ENCODE measurements around the gene RNF150.

RNF150 gene

GRCh38 chr4:141028024-141028529 is 105.2 kb downstream of the RNF150 start:
- no peaks in the 10 kb centered on the region for H3K4me1 Mint-ChIP-seq
- no peaks in the 10 kb centered on the region for H3K36me3 Mint-ChIP-seq
- ATAC-seq = no peak
- no peak overlapping the region for H3K27ac Mint-ChIP-seq
- no peaks in the 10 kb centered on the region for H3K9me3 Mint-ChIP-seq
- no peak for DNase-seq (ENCODE audit: low spot score in 2 of 2)
- H3K4me3 Mint-ChIP-seq = no peak overlapping the region

DNA sequence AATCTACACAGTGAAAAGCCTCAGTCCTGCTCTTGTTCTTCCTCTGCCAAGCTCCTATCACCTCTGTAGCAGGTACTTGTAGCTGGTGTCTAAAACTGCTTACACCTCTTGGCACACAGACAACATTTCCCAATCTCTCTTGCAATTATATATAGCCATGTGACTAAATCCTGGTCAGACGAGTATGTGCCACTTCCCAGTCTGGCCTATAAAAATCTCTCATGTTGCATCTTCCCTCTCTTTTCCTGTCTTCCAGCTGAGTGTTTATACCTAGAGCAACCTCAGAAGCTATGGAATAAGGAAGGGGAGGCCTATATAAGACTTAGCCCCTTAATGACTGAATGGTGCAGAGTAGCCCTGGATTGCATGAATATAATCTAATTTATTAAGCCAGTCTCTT is 105.8 kb downstream of the RNF150 start:
- Mint-ChIP-seq H3K4me3 (no peak overlapping the region), H3K9me3 (no peaks in the 10 kb centered on the region), H3K27ac (no peak overlapping the region), H3K4me1 (no peaks in the 10 kb centered on the region), H3K36me3 (no peaks in the 10 kb centered on the region)
- no peak for DNase-seq (ENCODE audit: low spot score in 2 of 2)
- no peak for ATAC-seq

DNA sequence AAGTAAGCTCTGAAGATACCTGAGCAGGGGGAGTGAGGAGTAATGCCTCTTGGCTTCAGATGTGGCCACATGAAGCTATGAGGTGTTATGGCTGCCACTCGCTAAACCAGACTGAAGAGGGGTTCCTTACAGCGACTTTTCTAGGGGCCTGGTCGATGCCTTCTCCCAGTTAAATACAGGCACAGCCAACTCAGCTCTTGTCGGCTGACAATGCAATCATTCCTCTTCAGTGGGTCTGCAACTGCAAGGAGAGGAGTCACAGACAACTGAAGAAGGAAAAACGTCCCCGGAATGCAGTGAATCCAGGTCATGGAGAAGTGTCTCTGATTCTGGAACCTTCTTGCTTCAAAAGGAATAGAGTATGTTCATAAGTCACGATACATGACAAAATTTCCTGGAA is 106.4 kb downstream of the RNF150 start:
- Mint-ChIP-seq H3K4me1 (no peaks in the 10 kb centered on the region), H3K9me3 (no peaks in the 10 kb centered on the region), H3K36me3 (no peaks in the 10 kb centered on the region), H3K27ac (no peak overlapping the region), H3K4me3 (no peak overlapping the region)
- DNase-seq (ENCODE audit: low spot score in 2 of 2) (no peak), ATAC-seq (no peak)

- Mint-ChIP-seq H3K4me1 (no peaks in the 10 kb centered on the region), H3K27ac (no peak overlapping the region), H3K9me3 (no peaks in the 10 kb centered on the region), H3K4me3 (no peak overlapping the region), H3K36me3 (no peaks in the 10 kb centered on the region)
- DNase-seq (ENCODE audit: low spot score in 2 of 2) = no peak
- ATAC-seq = no peak
These were observed 110.2 kb downstream of the RNF150 start for GRCh38 chr4:141023051-141023450.

- no peak overlapping the region for H3K27ac Mint-ChIP-seq
- no peaks in the 10 kb centered on the region for H3K9me3 Mint-ChIP-seq
- no peaks in the 10 kb centered on the region for H3K4me1 Mint-ChIP-seq
- DNase-seq (ENCODE audit: low spot score in 2 of 2) (no peak), ATAC-seq (no peak)
- H3K36me3 Mint-ChIP-seq = no peaks in the 10 kb centered on the region
- H3K4me3 Mint-ChIP-seq = no peak overlapping the region
These were observed 111.1 kb downstream of the RNF150 start for GRCh38 chr4:141022111-141022695.

DNA sequence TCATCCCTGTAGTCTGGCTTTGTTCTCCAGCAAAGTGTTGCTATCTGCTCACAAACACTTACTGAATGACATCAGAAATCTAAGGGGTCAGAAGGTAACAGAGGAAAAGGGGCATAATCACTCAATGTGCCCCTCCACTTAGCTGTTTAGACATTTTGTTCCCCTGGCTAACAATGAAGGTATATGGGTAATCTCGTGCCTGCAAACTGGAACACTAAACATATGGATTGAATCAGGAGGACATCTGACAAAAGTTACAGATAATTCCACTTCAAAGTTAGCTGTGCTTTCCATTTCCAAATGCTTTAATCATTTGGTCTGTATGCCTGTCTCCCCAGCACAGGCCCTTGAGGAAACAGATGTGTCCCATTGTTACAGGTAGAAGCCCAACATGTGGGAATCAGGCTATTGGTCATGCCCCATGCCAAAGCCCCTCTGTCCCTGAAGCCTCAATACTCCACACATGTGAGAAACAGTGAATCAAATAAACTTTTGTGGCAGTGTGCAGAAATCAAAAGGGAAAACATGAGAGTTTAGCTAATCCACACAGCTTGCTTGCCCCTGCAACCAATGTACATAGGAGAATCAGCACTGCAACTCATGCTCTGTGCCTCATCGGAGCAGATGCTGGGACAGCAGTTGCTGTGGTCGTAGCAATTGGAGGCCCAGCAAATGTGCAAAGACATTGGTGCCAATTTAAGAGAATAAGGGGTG is 111.7 kb downstream of the RNF150 start:
- H3K27ac Mint-ChIP-seq = no peak overlapping the region
- no peaks in the 10 kb centered on the region for H3K36me3 Mint-ChIP-seq
- DNase-seq (ENCODE audit: low spot score in 2 of 2) = no peak
- no peak for ATAC-seq
- H3K4me1 Mint-ChIP-seq = no peaks in the 10 kb centered on the region
- no peaks in the 10 kb centered on the region for H3K9me3 Mint-ChIP-seq
- H3K4me3 Mint-ChIP-seq = no peak overlapping the region

- Mint-ChIP-seq H3K27ac (no peak overlapping the region), H3K9me3 (no peaks in the 10 kb centered on the region)
- no peak for DNase-seq (ENCODE audit: low spot score in 2 of 2)
These were observed 112.4 kb downstream of the RNF150 start for GRCh38 chr4:141020801-141021261.

GRCh38 chr4:141019768-141020167 is 113.5 kb downstream of the RNF150 start:
- Mint-ChIP-seq H3K27ac (no peak overlapping the region), H3K9me3 (no peaks in the 10 kb centered on the region), H3K36me3 (no peaks in the 10 kb centered on the region), H3K4me1 (no peaks in the 10 kb centered on the region), H3K4me3 (no peak overlapping the region)
- ATAC-seq (no peak), DNase-seq (ENCODE audit: low spot score in 2 of 2) (no peak)

More at GRCh38 chr4:141020801-141021261, 112.4 kb downstream of the RNF150 start:
- Mint-ChIP-seq H3K36me3 (no peaks in the 10 kb centered on the region), H3K4me1 (no peaks in the 10 kb centered on the region), H3K4me3 (no peak overlapping the region)
- ATAC-seq = no peak

DNA sequence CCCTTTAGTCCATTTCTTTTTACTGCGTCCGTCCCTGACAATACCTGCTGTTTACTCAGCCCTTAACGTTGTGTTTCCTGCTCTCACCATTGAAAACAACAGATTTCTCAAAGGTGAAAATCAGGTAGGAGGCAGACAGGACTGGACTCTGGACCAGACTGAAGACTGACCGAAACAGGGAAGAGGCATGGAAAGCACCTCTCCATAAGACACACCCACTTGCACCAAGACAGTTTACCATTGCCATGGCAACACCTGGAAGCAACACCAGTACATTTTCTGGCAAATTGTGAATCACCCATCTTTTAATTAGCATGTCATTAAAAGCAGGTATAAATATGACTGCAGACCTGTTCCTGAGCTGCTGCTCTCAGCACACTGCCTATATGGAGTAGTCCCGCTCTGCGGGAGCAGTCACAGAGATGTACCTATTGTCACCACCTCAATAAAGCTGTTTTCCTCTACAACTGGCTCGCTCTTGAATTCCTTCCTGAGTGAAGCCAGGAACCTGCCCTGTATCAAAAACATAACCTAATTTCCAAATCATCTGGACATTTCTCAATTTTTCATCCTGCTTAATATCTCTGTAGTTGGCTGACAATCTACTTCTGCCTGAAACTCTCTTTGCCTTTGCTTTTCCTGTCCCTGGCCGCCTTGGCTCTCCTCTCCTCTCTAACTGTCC is 117.0 kb downstream of the RNF150 start:
- Mint-ChIP-seq H3K9me3 (no peaks in the 10 kb centered on the region), H3K27ac (no peak overlapping the region), H3K4me1 (no peaks in the 10 kb centered on the region), H3K4me3 (no peak overlapping the region), H3K36me3 (no peaks in the 10 kb centered on the region)
- ATAC-seq = no peak
- no peak for DNase-seq (ENCODE audit: low spot score in 2 of 2)

DNA sequence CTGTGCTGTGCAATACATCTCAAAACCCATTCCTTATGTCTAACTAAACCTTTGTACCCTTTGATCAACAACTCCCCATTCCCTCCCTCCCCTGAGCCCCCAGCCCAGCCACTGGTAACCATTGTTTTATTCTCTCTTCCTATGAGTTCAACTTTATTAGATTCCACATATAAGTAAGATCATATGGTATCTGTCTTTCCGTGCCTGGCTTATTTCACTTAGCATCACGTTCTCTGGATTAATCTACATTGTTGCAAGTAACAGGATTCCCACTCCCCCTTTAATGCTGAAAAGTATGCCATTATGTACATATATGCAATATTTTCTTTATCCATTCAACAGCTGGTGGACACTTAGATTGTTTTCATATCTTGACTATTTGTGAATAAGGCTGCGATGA is 119.4 kb downstream of the RNF150 start:
- ATAC-seq (no peak), DNase-seq (ENCODE audit: low spot score in 2 of 2) (no peak)
- H3K27ac Mint-ChIP-seq = no peak overlapping the region
- H3K9me3 Mint-ChIP-seq = no peaks in the 10 kb centered on the region
- H3K4me3 Mint-ChIP-seq = no peak overlapping the region
- H3K4me1 Mint-ChIP-seq = no peaks in the 10 kb centered on the region
- no peaks in the 10 kb centered on the region for H3K36me3 Mint-ChIP-seq

- Mint-ChIP-seq H3K27ac (no peak overlapping the region), H3K4me1 (no peaks in the 10 kb centered on the region), H3K9me3 (no peaks in the 10 kb centered on the region), H3K4me3 (no peak overlapping the region), H3K36me3 (no peaks in the 10 kb centered on the region)
- DNase-seq (ENCODE audit: low spot score in 2 of 2) (no peak), ATAC-seq (no peak)
These were observed 121.4 kb downstream of the RNF150 start for GRCh38 chr4:141011901-141012315.

GRCh38 chr4:141009931-141010330 is 123.3 kb downstream of the RNF150 start:
- no peak for ATAC-seq
- Mint-ChIP-seq H3K4me1 (no peaks in the 10 kb centered on the region), H3K4me3 (no peak overlapping the region), H3K36me3 (no peaks in the 10 kb centered on the region), H3K27ac (no peak overlapping the region), H3K9me3 (peaks cover 2% of the 10 kb centered on the region)
- DNase-seq (ENCODE audit: low spot score in 2 of 2) = no peak

DNA sequence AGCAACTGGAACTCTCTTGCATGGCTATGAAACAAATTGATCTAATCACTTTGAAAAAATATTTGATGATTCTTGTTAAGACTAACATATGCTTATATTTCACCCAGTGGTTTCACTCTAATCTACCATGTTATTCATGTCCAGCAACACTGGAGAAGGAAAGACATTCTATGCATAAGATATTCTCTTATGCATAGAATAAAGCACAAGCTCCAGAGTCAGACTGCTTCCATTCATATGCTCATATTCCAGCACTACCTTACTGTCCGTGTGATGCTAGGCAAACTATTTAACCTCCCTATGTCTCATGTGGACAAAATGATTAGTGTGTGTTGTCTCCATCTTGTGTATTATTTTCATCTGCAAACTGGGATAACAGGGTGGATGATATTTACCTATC is 124.1 kb downstream of the RNF150 start:
- no peak overlapping the region for H3K27ac Mint-ChIP-seq
- no peak for ATAC-seq
- peaks cover 5% of the 10 kb centered on the region for H3K9me3 Mint-ChIP-seq
- DNase-seq (ENCODE audit: low spot score in 2 of 2) = no peak
- no peaks in the 10 kb centered on the region for H3K36me3 Mint-ChIP-seq
- no peak overlapping the region for H3K4me3 Mint-ChIP-seq
- no peaks in the 10 kb centered on the region for H3K4me1 Mint-ChIP-seq

DNA sequence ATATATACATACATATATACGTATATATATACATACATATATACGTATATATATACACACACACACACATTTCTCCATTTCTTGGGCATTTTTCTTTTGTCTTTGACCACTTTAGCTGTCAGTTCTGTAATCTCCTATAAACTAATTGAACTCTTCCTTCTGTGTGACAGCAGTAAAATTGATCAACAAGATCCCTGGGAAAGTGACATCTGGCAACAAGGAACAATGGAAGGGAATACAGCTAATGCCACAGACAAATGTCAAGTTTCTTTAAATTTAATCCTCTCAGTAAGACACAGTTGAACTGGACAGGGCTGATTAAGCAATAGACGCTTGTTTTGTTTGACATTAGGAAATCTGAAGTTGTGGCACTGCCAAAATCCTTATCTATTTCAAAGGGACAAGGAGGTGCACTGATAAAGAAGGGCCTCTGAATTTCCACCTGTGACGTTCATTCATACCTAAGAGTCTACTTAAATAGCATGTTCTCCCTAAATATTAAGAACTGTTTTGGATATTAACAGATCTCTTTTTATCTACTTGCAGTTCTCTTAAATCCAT is 126.9 kb downstream of the RNF150 start:
- Mint-ChIP-seq H3K4me3 (no peak overlapping the region), H3K4me1 (no peaks in the 10 kb centered on the region), H3K36me3 (no peaks in the 10 kb centered on the region), H3K9me3 (peaks cover 5% of the 10 kb centered on the region), H3K27ac (no peak overlapping the region)
- DNase-seq (ENCODE audit: low spot score in 2 of 2) = no peak
- ATAC-seq = no peak

DNA sequence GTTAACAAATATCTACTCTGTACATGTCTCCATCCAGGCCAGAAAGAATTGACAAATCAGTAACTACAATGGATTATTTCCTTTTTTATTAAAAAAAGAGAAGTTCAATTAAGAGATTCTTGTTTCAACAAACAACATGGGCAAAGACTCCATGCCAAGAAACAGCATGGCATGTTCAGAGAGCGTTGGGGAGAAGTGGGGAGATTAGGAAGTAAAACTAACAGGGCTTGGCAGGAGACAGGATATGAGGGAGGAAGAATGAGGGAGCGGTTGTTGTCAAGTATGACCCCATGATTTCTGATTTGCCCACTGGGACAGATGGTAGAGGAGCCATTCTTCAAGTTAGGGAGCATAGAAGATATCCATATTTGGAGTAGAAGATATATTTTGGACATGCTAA is 128.4 kb downstream of the RNF150 start:
- DNase-seq (ENCODE audit: low spot score in 2 of 2) (no peak), ATAC-seq (no peak)
- Mint-ChIP-seq H3K4me1 (no peaks in the 10 kb centered on the region), H3K4me3 (no peak overlapping the region), H3K36me3 (no peaks in the 10 kb centered on the region), H3K9me3 (peaks cover 5% of the 10 kb centered on the region), H3K27ac (no peak overlapping the region)

All from stimulated activated effector memory CD8-positive, alpha-beta T cell treated with anti-CD3 and anti-CD28 coated beads, Interleukin-12 subunit alpha, Interleukin-12 subunit beta, amount 100 ng/mL, for 72 hours (primary cell).